D721Med (cell line): Measurements from ENCODE around the gene UQCRFS1.

Experiments used
- DNase-seq: peaks from one replicate; pipeline ENCODE4 v3.0.0; 2011; ENCODE audit warnings: low spot score; ENCODE audit not compliant: insufficient read length
- FAIRE-seq: peaks from 2 replicates; lab custom pipeline; 2011; peaks lifted over from hg19 to GRCh38; lab: Jason Lieb, UNC
- TF ChIP-seq, protein P1 (sequence below): IDR thresholded peaks from 2 replicates; pipeline ENCODE4 v1.5.1; 2012; ENCODE audit warnings: mild to moderate bottlenecking, control low read depth; ENCODE audit not compliant: insufficient read depth; ENCODE audit errors: missing control alignments

UQCRFS1 gene

DNA sequence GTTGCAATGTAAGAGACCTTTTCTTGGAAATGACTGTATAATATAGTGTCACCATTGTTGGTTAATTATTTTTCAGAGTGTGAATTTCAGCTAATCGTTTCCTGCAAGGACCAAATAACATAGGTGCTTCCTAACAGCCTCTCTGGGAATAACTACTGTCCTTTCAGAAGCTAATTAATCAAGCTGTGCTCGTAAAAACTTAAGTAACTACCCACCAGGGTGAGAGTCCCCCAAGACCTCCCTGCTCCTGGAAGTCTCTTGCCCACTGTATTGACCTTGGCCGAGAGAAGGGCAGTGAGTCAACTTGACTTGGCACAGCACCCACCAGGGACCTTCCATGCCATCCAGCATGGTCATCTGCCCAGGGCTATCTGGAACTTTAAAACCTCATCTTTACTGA lies 50.3 kb downstream of the UQCRFS1 start:
- TF ChIP-seq, protein P1, sequence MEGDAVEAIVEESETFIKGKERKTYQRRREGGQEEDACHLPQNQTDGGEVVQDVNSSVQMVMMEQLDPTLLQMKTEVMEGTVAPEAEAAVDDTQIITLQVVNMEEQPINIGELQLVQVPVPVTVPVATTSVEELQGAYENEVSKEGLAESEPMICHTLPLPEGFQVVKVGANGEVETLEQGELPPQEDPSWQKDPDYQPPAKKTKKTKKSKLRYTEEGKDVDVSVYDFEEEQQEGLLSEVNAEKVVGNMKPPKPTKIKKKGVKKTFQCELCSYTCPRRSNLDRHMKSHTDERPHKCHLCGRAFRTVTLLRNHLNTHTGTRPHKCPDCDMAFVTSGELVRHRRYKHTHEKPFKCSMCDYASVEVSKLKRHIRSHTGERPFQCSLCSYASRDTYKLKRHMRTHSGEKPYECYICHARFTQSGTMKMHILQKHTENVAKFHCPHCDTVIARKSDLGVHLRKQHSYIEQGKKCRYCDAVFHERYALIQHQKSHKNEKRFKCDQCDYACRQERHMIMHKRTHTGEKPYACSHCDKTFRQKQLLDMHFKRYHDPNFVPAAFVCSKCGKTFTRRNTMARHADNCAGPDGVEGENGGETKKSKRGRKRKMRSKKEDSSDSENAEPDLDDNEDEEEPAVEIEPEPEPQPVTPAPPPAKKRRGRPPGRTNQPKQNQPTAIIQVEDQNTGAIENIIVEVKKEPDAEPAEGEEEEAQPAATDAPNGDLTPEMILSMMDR = no peak
- DNase-seq = no peak
- no peak for FAIRE-seq

DNA sequence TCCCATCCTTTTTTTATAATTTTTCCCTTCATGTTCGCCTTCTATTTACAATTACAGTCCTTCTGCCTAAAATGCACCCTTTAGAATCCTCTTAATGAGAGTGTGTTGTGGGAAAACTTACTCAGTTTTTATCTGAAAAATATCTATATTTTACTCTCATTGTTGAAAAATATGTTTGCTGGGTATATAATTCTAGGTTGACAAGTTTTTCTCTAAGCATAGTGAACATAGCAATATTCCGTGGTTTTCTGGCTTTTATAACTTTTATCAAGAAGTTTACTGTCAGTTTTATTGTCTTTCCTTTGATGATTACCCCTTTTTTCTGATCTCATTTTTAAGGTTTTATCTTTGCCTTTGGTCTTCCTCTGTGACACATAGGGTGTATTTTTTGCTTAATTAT lies 57.3 kb downstream of the UQCRFS1 start:
- no peak for FAIRE-seq
- no peak for DNase-seq
- TF ChIP-seq, protein P1 = no peak
